Esophagus squamous epithelium (tissue), 4 donors: Measurements from ENCODE around the gene MGAM2.

Source experiments
- CTCF ChIP-seq, 6 experiments: fragments of 450-650 bp in 4 of 6; fragments of 200-600 bp in 2 of 6; sonication (generic) in 2 of 6; IDR thresholded peaks; one replicate each; pipeline ENCODE4 v1.5.1; 2016 to 2019; ENCODE audit warnings: antibody characterized with exemption in 6 of 6, mild to moderate bottlenecking in 4 of 6, moderate library complexity in 4 of 6
- POLR2A ChIP-seq, 4 donors: fragments of 450-650 bp; IDR thresholded peaks; one replicate each; pipeline ENCODE4 v1.6.1; 2017; ENCODE audit warnings: antibody characterized with exemption in 4 of 4, mild to moderate bottlenecking in 4 of 4, moderate library complexity in 3 of 4

- TF ChIP-seq CTCF (IDR thresholded peaks at IDR 0.05) (no peak), POLR2A (IDR thresholded peaks at IDR 0.05) (no peak)
Measured at GRCh38 chr7:142188154-142188553, 76.6 kb downstream of the MGAM2 start.
